GM23338 (cell line): ENCODE data around the gene CCL4L2.
"Not testable (repeated sequence)": the region's sequence is repeated elsewhere in the genome, so short reads cannot be mapped to it uniquely, and the experiment has no call there.

Experiments
- CREB1 ChIP-seq: fragments of 250-450 bp; sonication (Bioruptor Pico); IDR thresholded peaks from 2 replicates; pipeline ENCODE4 v1.5.0; 2020; ENCODE audit warnings: low read depth, mild to moderate bottlenecking, moderate library complexity
- CTCF ChIP-seq, 2 experiments: fragments of 200-600 bp in 1 of 2; sonication (generic) in 1 of 2; conservative IDR thresholded peaks; 2 replicates each; pipeline versions ENCODE4 v1.5.1 to v1.6.1; 2016 to 2017; ENCODE audit warnings: antibody characterized with exemption in 2 of 2, low read depth in 2 of 2, mild to moderate bottlenecking in 2 of 2, moderate library complexity in 1 of 2
- EZH2 ChIP-seq: fragments of 200-600 bp; sonication (generic); IDR thresholded peaks from one replicate; pipeline ENCODE4 v1.8.0; 2017; ENCODE audit warnings: antibody characterized with exemption, mild to moderate bottlenecking, low read depth; ENCODE audit not compliant: unreplicated experiment
- EZH2phosphoT487 ChIP-seq: fragments of 200-600 bp; sonication (generic); IDR thresholded peaks from one replicate; pipeline ENCODE4 v1.8.1; 2018; ENCODE audit warnings: antibody characterized with exemption; ENCODE audit not compliant: unreplicated experiment
- JUNB ChIP-seq: IDR thresholded peaks from one replicate; pipeline ENCODE4 v1.6.1; 2016; ENCODE audit warnings: antibody characterized with exemption; ENCODE audit not compliant: unreplicated experiment
- NANOG ChIP-seq: IDR thresholded peaks from 2 replicates; pipeline ENCODE4 v1.6.1; 2016; ENCODE audit warnings: antibody characterized with exemption, borderline replicate concordance
- POLR2AphosphoS5 ChIP-seq: IDR thresholded peaks from 2 replicates; pipeline ENCODE4 v1.6.1; 2016; ENCODE audit warnings: antibody characterized with exemption, low read depth
- REST ChIP-seq: IDR thresholded peaks from one replicate; pipeline ENCODE4 v1.6.1; 2018; ENCODE audit warnings: antibody characterized with exemption; ENCODE audit not compliant: unreplicated experiment
- STAT1 ChIP-seq: IDR thresholded peaks from one replicate; pipeline ENCODE4 v1.6.1; 2016; ENCODE audit warnings: antibody characterized with exemption; ENCODE audit not compliant: unreplicated experiment
- ZNF462 ChIP-seq: fragments of 250-450 bp; sonication (Bioruptor Pico); IDR thresholded peaks from 2 replicates; pipeline ENCODE4 v1.5.0; 2020; ENCODE audit warnings: mild to moderate bottlenecking, moderate library complexity

- not testable (repeated sequence) for TF ChIP-seq REST; CTCF (conservative IDR thresholded peaks at IDR 0.05; ENCODE audit: low read depth in 2 of 2); POLR2AphosphoS5; EZH2; ZNF462; NANOG; JUNB; CREB1 (CRISPR knock-in tag); EZH2phosphoT487; STAT1
Measured at GRCh38 chr17:36201102-36201501, 9.8 kb upstream of the CCL4L2 start.
